AG04449 (cell line): ENCODE measurements around the gene FFAR3.

Source experiments
- CTCF ChIA-PET: fragments of 350-600 bp; formaldehyde crosslinking; extraction: SDS; loops from one replicate; lab custom pipeline; 2021; ENCODE audit warnings: antibody characterized with exemption; lab: Yijun Ruan, JAX
- POLR2A ChIA-PET: fragments of 400-600, 350-600 bp; formaldehyde crosslinking; extraction: SDS; loops from one replicate; lab custom pipeline; 2020; ENCODE audit warnings: antibody characterized with exemption, inconsistent platforms; lab: Yijun Ruan, JAX
- DNase-seq: peaks from one replicate; pipeline ENCODE4 v3.0.0-alpha.2; 2010; ENCODE audit warnings: low read depth, low spot score
- H3K4me3 ChIP-seq: 2 replicates; pipeline ENCODE4 v1.5.1; 2011; ENCODE audit warnings: low read depth, mild to moderate bottlenecking, control low read depth, low read length
- CTCF ChIP-seq: IDR thresholded peaks from one replicate; pipeline ENCODE4 v1.5.1; 2011; ENCODE audit warnings: mild to moderate bottlenecking, moderate library complexity, low read length, control low read depth, inconsistent platforms; ENCODE audit not compliant: insufficient read depth; ENCODE audit errors: missing control alignments

FFAR3 gene

GRCh38 chr19:35408284-35409171 lies 50.3 kb downstream of the FFAR3 start:
- no peak for TF ChIP-seq CTCF
- DNase-seq, result no peak
- ChIA-PET POLR2A (no interaction called here), CTCF (no interaction called here)
- no peak overlapping the region for H3K4me3 ChIP-seq

GRCh38 chr19:35409191-35409590 lies 50.9 kb downstream of the FFAR3 start:
- no peak for TF ChIP-seq CTCF
- DNase-seq, result no peak
- CTCF ChIA-PET, result no interaction called here
- POLR2A ChIA-PET, result no interaction called here
- no peak overlapping the region for H3K4me3 ChIP-seq
